ENCODE results near the gene ATN1.
"Not testable (repeated sequence)": the region's sequence is repeated elsewhere in the genome, so short reads cannot be mapped to it uniquely, and the experiment has no call there.

Gene ATN1

DNA sequence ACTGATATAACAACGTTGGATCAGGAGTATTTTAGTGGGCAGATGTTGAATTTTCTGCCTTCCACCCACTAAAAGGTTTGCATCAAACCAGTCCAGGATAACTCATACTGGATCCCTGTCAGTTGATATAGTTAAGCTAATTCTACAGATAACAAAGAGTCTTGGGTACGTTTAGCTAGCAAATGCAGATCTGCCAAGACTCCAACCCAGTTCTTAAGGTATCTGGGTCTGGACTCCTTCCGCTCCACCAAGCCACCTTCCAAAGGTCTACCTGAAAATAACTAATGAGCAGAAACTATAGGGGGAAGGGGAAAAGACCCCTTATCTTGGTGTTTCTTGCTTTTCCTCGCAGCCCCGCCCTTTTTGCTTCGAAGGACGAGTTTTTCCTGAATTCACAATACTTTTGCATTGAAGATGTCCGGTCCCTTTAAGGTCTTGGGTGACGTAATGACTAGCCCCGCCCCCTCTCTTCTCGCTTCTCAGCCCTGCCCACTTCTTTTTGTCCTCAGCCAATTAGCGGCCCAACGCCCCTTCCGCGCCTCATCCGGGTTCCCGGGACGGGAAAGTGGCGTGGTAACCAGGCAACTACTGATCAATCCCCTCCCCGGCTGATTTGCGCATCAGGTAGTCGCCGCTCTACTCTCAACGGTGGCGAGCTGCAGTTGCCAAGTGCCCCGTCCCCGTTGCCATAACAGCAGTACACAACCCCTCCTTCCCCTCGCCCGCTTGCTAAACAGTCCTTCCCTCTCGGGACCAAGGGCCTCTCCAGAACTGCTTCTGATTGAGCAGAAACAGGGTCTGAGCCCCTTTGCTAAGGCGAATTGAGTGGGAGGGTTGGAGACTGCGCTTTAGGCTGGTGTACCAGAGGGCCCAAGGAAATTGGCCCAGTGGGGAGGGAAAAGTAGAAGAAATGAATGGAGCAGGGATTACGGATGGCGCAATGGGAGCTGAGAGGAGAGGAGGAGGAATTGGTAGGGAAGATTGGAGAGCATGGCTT, 23.2 kb upstream of the ATN1 start, which contains the start of gene LRRC23:
TSS of gene LRRC23 (plus strand) at position 543 of the 997 bp plus-strand sequence. CDS start 812 bp downstream, outside the sequence.
- peak; percentile 95 for DNase-seq

GRCh38 chr12:6905414-6906040, 22.2 kb upstream of the ATN1 start:
- DNase-seq = no peak

DNA sequence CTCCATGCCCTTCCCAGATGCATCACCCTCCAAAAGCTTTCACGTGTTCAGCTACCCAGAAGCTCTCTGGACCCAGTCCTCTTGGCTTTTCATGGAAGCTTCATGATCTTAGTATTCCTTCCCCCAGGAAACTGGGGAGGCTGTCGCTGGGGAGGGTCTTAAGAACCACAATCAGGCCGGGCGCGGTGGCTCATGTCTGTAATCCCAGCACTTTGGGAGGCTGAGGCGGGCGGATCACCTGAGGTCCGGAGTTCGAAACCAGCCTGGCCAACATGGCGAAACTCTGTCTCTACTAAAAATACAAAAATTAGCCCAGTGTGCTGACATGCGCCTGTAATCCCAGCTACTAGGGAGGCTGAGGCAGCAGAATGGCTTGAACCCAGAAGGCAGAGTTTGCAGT, 19.6 kb upstream of the ATN1 start:
- DNase-seq = not testable (repeated sequence)

GRCh38 chr12:6909421-6910145, 18.2 kb upstream of the ATN1 start:
- no peak for DNase-seq

DNA sequence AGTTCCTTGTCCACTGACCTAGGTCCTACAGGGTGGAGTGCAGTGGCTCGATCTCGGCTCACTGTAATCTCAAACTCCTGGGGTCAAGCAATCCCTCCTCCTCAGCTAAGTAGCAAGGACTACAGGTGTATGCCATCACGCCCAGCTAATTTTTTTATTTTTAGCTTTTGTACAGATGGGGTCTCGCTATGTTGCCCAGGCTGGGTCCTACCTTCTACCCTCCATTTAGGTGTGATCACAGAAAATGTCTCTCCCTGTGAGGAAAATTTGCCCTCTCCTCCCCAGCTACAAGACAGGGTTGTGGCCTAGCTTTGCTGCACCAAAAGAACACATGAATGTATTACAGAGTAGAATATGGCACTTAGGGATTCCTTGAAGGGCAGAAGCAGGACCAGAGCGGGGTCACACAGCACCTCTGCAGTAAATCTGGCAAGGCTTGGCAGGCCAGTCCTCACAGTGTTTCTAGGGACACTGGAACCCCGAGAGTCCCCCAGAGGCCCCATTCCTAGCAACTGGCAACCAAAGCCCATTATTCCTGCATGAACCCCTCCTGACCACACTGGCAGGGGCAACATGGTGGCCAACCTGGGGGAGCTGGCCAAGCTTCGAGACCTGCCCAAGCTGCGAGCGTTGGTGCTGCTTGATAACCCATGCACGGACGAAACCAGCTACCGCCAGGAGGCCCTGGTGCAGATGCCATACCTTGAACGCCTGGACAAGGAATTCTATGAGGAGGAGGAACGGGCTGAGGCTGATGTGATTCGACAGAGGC, 15.4 kb upstream of the ATN1 start:
- no peak for DNase-seq

GRCh38 chr12:6914246-6914946, 13.4 kb upstream of the ATN1 start, which contains the start of gene ENO2:
TSS of gene ENO2 (plus strand) at chr12:6914580. CDS start at chr12:6915833, 1,253 bp downstream.
- DNase-seq = peak; percentile 81

DNA sequence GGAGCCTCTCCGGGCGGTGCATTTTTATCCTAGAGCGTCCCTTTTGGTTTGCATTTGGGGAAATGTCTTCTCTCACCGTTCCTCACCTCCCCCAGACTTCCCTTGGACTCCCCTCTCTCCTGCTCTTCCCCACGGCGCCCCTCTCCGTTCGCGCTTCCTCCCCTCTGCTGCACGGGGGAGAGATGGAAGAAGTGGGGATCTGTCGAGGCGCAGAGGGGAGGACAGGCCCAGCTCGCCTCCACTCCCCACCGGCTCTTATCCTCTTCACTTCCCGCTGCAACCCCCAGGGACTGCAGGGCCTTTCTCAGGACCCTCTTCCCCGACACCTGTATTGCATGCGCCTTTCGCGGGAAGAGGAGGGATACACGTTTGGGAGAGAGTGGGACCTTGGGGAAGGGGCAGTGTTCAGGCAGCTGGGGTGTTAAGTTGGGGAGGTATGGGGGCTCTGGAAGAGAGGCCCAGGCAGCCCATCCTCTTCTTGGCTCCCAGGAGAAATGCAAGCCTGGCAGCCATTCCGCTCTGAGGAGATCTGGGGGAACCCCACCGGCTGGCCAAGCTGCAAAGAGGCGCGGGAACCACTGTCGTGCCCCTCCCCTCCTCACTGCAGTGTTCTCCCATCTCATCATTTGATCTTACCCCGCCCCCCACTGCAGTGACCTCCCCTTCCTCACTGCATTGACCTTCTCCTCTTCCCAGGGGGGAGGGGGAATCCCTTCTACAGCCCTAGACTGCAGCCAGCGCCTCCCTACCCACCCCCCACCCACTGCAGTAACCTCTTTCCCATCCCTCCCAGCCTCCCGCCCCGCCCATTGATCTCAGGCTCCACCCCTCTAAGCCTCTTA, 12.6 kb upstream of the ATN1 start:
- DNase-seq = no peak

- no peak for DNase-seq
Observed at GRCh38 chr12:6915789-6916285, 11.9 kb upstream of the ATN1 start.

- no peak for DNase-seq
Observed at GRCh38 chr12:6916426-6917200, 11.1 kb upstream of the ATN1 start.

DNA sequence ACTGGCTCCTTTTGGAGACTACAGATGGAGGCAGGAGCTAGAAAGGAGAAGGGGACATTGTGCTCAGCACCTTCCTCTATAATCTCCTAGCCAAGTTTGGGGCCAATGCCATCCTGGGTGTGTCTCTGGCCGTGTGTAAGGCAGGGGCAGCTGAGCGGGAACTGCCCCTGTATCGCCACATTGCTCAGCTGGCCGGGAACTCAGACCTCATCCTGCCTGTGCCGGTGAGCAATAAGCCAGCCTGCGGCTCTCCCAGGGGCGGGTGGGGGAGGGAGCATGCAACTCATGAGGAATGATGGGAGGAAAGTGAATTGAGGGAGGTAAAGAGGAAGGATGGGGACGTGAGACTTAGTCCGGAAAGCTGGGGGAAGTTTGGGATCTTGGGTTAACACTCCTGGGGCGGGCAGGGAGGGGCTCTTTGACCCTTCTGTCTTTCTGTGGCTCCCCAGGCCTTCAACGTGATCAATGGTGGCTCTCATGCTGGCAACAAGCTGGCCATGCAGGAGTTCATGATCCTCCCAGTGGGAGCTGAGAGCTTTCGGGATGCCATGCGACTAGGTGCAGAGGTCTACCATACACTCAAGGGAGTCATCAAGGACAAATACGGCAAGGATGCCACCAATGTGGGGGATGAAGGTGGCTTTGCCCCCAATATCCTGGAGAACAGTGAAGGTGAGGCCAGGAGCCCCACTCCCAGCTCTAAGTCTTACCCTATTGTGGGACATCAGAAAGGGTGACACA, 10.1 kb upstream of the ATN1 start:
- peak; percentile 45 for DNase-seq

DNA sequence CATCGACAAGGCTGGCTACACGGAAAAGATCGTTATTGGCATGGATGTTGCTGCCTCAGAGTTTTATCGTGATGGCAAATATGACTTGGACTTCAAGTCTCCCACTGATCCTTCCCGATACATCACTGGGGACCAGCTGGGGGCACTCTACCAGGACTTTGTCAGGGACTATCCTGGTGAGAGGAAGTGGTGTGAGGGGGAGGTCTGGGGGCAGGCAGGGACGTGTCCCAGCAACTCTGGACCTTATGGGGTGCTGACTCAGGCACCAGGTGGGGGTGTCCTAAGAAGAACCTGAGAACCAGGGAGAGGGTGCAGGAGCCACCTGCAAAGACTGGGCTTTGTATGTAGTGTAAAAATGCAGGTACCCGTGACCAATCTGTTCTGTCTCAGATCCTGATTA, 8.2 kb upstream of the ATN1 start:
- no peak for DNase-seq

- no peak for DNase-seq
Observed at GRCh38 chr12:6921539-6921938, 6.2 kb upstream of the ATN1 start.

DNA sequence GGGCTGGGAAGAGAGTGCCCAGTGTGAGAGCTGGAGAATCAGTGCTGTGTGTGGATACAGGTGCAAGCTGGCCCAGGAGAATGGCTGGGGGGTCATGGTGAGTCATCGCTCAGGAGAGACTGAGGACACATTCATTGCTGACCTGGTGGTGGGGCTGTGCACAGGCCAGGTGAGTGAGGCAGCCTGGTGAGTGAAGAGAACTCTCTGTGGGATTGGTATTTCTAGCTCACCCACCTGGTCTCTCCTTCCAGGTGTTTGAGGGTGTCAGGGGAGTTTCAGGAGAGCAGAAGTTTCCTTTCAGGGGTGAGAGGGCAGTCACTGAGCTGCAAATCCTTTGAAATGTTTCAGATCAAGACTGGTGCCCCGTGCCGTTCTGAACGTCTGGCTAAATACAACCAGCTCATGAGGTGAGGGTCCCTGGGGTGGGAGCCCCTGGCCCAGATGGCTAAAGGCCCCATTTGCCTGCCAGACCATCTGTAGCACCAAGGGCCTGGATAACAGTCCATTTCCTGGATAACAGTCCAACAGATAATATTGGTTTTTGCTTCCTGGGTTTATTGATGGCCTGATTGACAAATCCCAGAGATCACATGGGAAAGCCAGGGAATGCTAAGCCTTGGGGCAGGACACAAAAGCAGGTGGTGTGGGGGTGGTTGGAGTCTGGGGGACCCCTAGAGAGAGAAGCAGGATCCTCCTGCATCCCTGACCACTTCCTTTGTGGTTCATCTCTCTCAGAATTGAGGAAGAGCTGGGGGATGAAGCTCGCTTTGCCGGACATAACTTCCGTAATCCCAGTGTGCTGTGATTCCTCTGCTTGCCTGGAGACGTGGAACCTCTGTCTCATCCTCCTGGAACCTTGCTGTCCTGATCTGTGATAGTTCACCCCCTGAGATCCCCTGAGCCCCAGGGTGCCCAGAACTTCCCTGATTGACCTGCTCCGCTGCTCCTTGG, 5.5 kb upstream of the ATN1 start:
- DNase-seq = no peak

GRCh38 chr12:6923003-6923732, 4.6 kb upstream of the ATN1 start:
- DNase-seq = no peak

DNA sequence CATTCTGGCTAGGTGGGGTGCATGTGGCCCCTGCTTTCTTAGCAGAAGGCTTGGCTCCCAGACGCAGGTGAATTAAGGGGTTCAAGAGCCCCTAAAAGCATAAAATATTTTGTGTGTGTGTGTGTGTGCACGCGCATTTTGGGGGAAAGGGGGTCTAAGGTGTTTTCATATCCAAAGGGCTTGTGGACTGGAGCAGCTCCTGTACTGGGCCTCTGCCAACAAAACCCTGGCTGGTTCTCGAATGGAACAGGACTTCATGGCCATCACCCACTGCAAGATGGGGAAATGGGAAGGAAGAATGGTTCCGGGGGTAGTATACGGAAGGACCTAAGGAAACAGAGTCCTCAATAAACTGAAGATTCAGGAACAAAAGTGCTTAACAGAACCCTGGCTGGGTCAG, 3.9 kb upstream of the ATN1 start:
- no peak for DNase-seq

DNA sequence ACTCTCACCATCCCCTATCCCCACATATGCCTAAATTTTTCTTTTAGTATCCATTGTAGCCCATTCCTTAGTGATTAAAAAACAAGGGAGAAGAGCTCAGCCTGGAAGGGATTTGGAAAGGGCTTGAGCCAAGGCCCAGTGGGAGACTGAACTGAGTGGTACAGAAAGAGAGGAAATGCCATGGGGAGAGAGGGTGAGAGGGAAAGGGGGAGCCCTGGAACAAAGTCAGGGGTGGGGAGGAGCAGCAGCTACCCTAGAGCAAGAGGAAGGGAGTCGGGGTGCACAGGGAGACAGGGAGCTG, 2.6 kb upstream of the ATN1 start:
- DNase-seq = no peak

All from fibroblast of skin of scalp (primary cell).